Heart left ventricle (tissue), 16 donors: ENCODE data around the gene TGFB2. TPM values are rescaled to one million over a fixed set of nuclear protein-coding genes. Genes with fewer than 3 reads are reported as not detected.

Experiments
- ATAC-seq, 4 donors: fragments of 200-7000 bp; cut with Tn5 transposase; one replicate each; pipeline ENCODE4 v1.9.1; 2020 to 2022; ENCODE audit warnings: moderate library complexity in 4 of 4, mild to moderate bottlenecking in 3 of 4, moderate number of reproducible peaks in 1 of 4
- DNase-seq, 5 donors: peaks; one replicate each; pipeline ENCODE4 v3.0.0-alpha.2; 2020
- H3K27ac ChIP-seq, 12 donors: fragments of 200-600 bp; sonication (generic) in 4 of 12; one replicate each; pipeline versions ENCODE4 v1.5.0 to v1.8.0; 2016 to 2022; ENCODE audit warnings: mild to moderate bottlenecking in 2 of 12
- H3K27me3 ChIP-seq, 9 donors: fragments of 200-600 bp; sonication (generic) in 2 of 9; one replicate each; pipeline versions ENCODE4 v1.5.1 to v1.8.0; 2016 to 2022; ENCODE audit warnings: mild to moderate bottlenecking in 3 of 9
- H3K36me3 ChIP-seq, 9 donors: fragments of 200-600 bp; sonication (generic) in 2 of 9; one replicate each; pipeline versions ENCODE4 v1.5.0 to v1.8.0; 2018 to 2022; ENCODE audit warnings: mild to moderate bottlenecking in 2 of 9
- H3K4me1 ChIP-seq, 12 donors: fragments of 200-600 bp; sonication (generic) in 4 of 12; one replicate each; pipeline versions ENCODE4 v1.5.0 to v1.8.0; 2016 to 2022; ENCODE audit warnings: mild to moderate bottlenecking in 3 of 12
- H3K4me3 ChIP-seq, 12 donors: fragments of 200-600 bp; sonication (generic) in 4 of 12; one replicate each; pipeline versions ENCODE4 v1.5.0 to v1.8.0; 2017 to 2022; ENCODE audit warnings: mild to moderate bottlenecking in 9 of 12, moderate library complexity in 4 of 12
- H3K9me3 ChIP-seq, 12 donors: fragments of 200-600 bp; sonication (generic) in 4 of 12; one replicate each; pipeline versions ENCODE4 v1.5.0 to v1.8.0; 2016 to 2022; ENCODE audit warnings: mild to moderate bottlenecking in 1 of 12
- CTCF ChIP-seq, 12 donors: fragments of 200-600 bp; sonication (generic) in 4 of 12; IDR thresholded peaks; one replicate each; pipeline versions ENCODE4 v1.5.0 to v1.8.0; 2018 to 2022; ENCODE audit warnings: antibody characterized with exemption in 12 of 12, mild to moderate bottlenecking in 5 of 12
- POLR2A ChIP-seq, 2 donors: fragments of 450-650 bp; IDR thresholded peaks; one replicate each; pipeline ENCODE4 v1.6.1; 2017; ENCODE audit warnings: antibody characterized with exemption in 2 of 2, mild to moderate bottlenecking in 2 of 2, moderate library complexity in 2 of 2
- WGBS, 4 donors: extraction: QIAGEN DNeasy Blood & Tissue Kit in 2 of 4; methylation state at CpG; one replicate each; pipeline versions ENCODE4 v1.1.5 to v1.1.7; 2013 to 2018; 5-methylcytosine and 5-hydroxymethylcytosine counted together
- intact Hi-C, 10 donors: fragments of 100-400 bp; cut with DNase I; formaldehyde crosslinking; loops; one replicate each; pipeline versions ENCODE4 v1.11.1 to v1.14.2; 2022
- polyA plus RNA-seq, 2 donors: library from polyadenylated mRNA; stranded (reverse); fragments of 200-250 nt; gene quantifications; one replicate each; pipeline ENCODE4 v1.2.3, GENCODE V29; 2013
- total RNA-seq, 9 donors: library from RNA; depleted of rRNA in 2 of 9; stranded (reverse); fragments of >200 nt in 2 of 9; fragmentation: NEBNext Ultra II Directional in 3 of 9; extraction: Animal tissue kit (Norgen Biotek cat#: 25700) in 3 of 9; gene quantifications; one replicate each; pipeline versions ENCODE4 v1.1.0 to v1.2.4, GENCODE V29; 2016 to 2023
- donor health status: ischemic (EF 13 %, LVEDD 7.1; RV severe dilation, severe dysfunction).
- donor health status: healthy with polysubstance abuse.
- donor health status: DM: no; HTN: yes; CAD: no.
- donor health status: DM: no; HTN: no; CAD: no.
- donor health status: ischemic (EF 25% LVEDD 6.9; RV normal size, moderate dysfunction).
- donor health status: ischemic (EF 25% LVEDD 5.7; RV mildly dilated, moderate dysfunction).
- donor health status: healthy.
- donor health status: DM: yes; HTN: yes; CAD: no.
- donor health status: ischemic (EF 35%, LVEDD 5.7; RV mildly dilated, moderate dysfunction).
- donor health status: nonischemic (EF 11% LVEDD 7.7; RV severe dilation, severe dysfunction).
- donor health status: DM: yes; HTN: yes; CAD: no.
- donor health status: PGD.
- donor health status: ischemic (EF 29% LVEDD 5.4; RV normal size, mild dysfunction).
- donor health status: nonischemic (EF 23%, LVEDD 6.1; RV moderate dilation, normal function).

TGFB2 gene
- total and polyA plus RNA-seq, 11 donors, result 0.76 to 23.6 (median 5.5) TPM

- H3K4me1 ChIP-seq, result peaks cover under 1 to 51% (median 34%) of the 10 kb centered on the region in 12 donors
- no peak for TF ChIP-seq CTCF (IDR thresholded peaks at IDR 0.05)
- TF ChIP-seq POLR2A (IDR thresholded peaks at IDR 0.05), result no peak
- DNase-seq (no peak), ATAC-seq (no peak)
- intact Hi-C loops, result loop anchor here in 4 of 10 donors (5.0 to 10.0 kb wide), 3 partner anchors 103 to 705 kb away; partner anchors contain the start of genes TGFB2 (in 2 of the 4) and LYPLAL1 (in 1 of the 4)
- no peaks in the 10 kb centered on the region for H3K9me3 ChIP-seq
- H3K27me3 ChIP-seq, result no peaks in the 10 kb centered on the region
- H3K36me3 ChIP-seq, result no peaks in the 10 kb centered on the region
- peak overlapping the region in 9 of 12 donors; percentile 3 to 72 (median 52) for H3K27ac ChIP-seq
- no peak overlapping the region for H3K4me3 ChIP-seq
- 71 to 83% (median 77%) methylated on average over 8 of the region's 8 CpGs for WGBS, 4 donors
Measured at GRCh38 chr1:218467101-218468072, 122.3 kb downstream of the TGFB2 start.

- H3K4me1 ChIP-seq, result peaks cover 0 to 46% (median 22%) of the 10 kb centered on the region in 12 donors
- no peaks in the 10 kb centered on the region for H3K36me3 ChIP-seq
- no peaks in the 10 kb centered on the region for H3K9me3 ChIP-seq
- peak overlapping the region in 1 of 12 donors; percentile 72 for H3K27ac ChIP-seq
- TF ChIP-seq POLR2A (IDR thresholded peaks at IDR 0.05), result no peak
- TF ChIP-seq CTCF (IDR thresholded peaks at IDR 0.05), result no peak
- no peak overlapping the region for H3K4me3 ChIP-seq
- DNase-seq (no peak), ATAC-seq (peak in 2 of 4 donors; percentile 34 to 46)
- 67 to 75% (median 72%) methylated on average over 4 of the region's 4 CpGs for WGBS, 4 donors
- intact Hi-C loops, result loop anchor here in 4 of 10 donors (5.0 to 10.0 kb wide), 3 partner anchors 104 to 704 kb away; partner anchors contain the start of genes TGFB2 (in 2 of the 4) and LYPLAL1 (in 1 of the 4)
- no peaks in the 10 kb centered on the region for H3K27me3 ChIP-seq
Measured at GRCh38 chr1:218468711-218469110, 123.6 kb downstream of the TGFB2 start.

- Histone ChIP-seq H3K27me3 (no peaks in the 10 kb centered on the region), H3K36me3 (no peaks in the 10 kb centered on the region), H3K27ac (peak overlapping the region in 5 of 12 donors; percentile 22 to 73 (median 49)), H3K4me3 (no peak overlapping the region), H3K9me3 (no peaks in the 10 kb centered on the region), H3K4me1 (peaks cover 0 to 48% (median 18%) of the 10 kb centered on the region in 12 donors)
- TF ChIP-seq CTCF (IDR thresholded peaks at IDR 0.05) (no peak), POLR2A (IDR thresholded peaks at IDR 0.05) (no peak)
- DNase-seq (no peak), ATAC-seq (no peak)
- intact Hi-C loops, result no loop called here
- WGBS, 4 donors, result 93 to 98% (median 95%) methylated on average over 1 of the region's 1 CpG
Measured at GRCh38 chr1:218472885-218473284, 127.7 kb downstream of the TGFB2 start.

- WGBS, 4 donors, result 39 to 62% (median 50%) methylated on average over 2 of the region's 2 CpGs
- Histone ChIP-seq H3K36me3 (no peaks in the 10 kb centered on the region), H3K9me3 (no peaks in the 10 kb centered on the region), H3K27ac (peak overlapping the region in 7 of 12 donors; percentile 12 to 73 (median 30)), H3K4me1 (peaks cover 0 to 42% (median 15%) of the 10 kb centered on the region in 12 donors), H3K4me3 (peak overlapping the region in 1 of 12 donors; percentile 4), H3K27me3 (no peaks in the 10 kb centered on the region)
- no peak for TF ChIP-seq POLR2A (IDR thresholded peaks at IDR 0.05)
- no peak for TF ChIP-seq CTCF (IDR thresholded peaks at IDR 0.05)
- no peak for DNase-seq
- peak in 2 of 4 donors; percentile 40 to 76 for ATAC-seq
- intact Hi-C loops, result no loop called here
Measured at GRCh38 chr1:218473522-218473921, 128.4 kb downstream of the TGFB2 start.
